Stimulated activated CD4-positive, alpha-beta T cell treated with anti-CD3 and anti-CD28 coated beads, Interleukin-15, amount 100 ng/mL, for 1 hour (primary cell): ENCODE results near the gene PIGP.
A peak's percentile ranks its signal among the peaks of the same experiment; 100 is the strongest.
"Not testable (repeated sequence)": the region's sequence is repeated elsewhere in the genome, so short reads cannot be mapped to it uniquely, and the experiment has no call there.

ENCODE experiments used
- DNase-seq, 2 donors: peaks; one replicate each; pipeline ENCODE4 v3.0.0-alpha.2; 2020; ENCODE audit warnings: low read depth in 1 of 2, low spot score in 1 of 2

PIGP gene

GRCh38 chr21:37072988-37073416 is at the start of gene PIGP, which contains the start of gene TTC3:
Gene PIGP, minus strand, starts transcription at chr21:37073071. Its CDS starts 556 bp downstream, at chr21:37072515.
Gene TTC3, plus strand, starts transcription at chr21:37073254. Its CDS starts 14,004 bp downstream, at chr21:37087258.
- DNase-seq = peak; percentile 96 to 98

- no peak for DNase-seq
Observed at GRCh38 chr21:37119421-37120218, 46.7 kb upstream of the PIGP start.

GRCh38 chr21:37118187-37118826 is 45.4 kb upstream of the PIGP start:
- DNase-seq = no peak

GRCh38 chr21:37117204-37117603 is 44.3 kb upstream of the PIGP start:
- no peak for DNase-seq

GRCh38 chr21:37116459-37116858 is 43.6 kb upstream of the PIGP start:
- DNase-seq = not testable (repeated sequence)

GRCh38 chr21:37114301-37114700 is 41.4 kb upstream of the PIGP start:
- DNase-seq = not testable (repeated sequence)

GRCh38 chr21:37111029-37111428 is 38.2 kb upstream of the PIGP start:
- DNase-seq = not testable (repeated sequence)

- no peak for DNase-seq
Observed at GRCh38 chr21:37106998-37107397, 34.1 kb upstream of the PIGP start.

GRCh38 chr21:37102746-37103145 is 29.9 kb upstream of the PIGP start:
- not testable (repeated sequence) for DNase-seq

GRCh38 chr21:37101384-37101783 is 28.5 kb upstream of the PIGP start:
- DNase-seq = no peak

- DNase-seq = no peak
Observed at GRCh38 chr21:37100316-37100715, 27.4 kb upstream of the PIGP start.

GRCh38 chr21:37098751-37099150 is 25.9 kb upstream of the PIGP start:
- DNase-seq = no peak

- DNase-seq = no peak
Observed at GRCh38 chr21:37095821-37096220, 22.9 kb upstream of the PIGP start.

- no peak for DNase-seq
Observed at GRCh38 chr21:37093977-37094376, 21.1 kb upstream of the PIGP start.

- DNase-seq = no peak
Observed at GRCh38 chr21:37088186-37088735, 15.4 kb upstream of the PIGP start.

- DNase-seq = no peak
Observed at GRCh38 chr21:37087188-37087587, 14.3 kb upstream of the PIGP start.

GRCh38 chr21:37085726-37086125 is 12.9 kb upstream of the PIGP start:
- no peak for DNase-seq

- DNase-seq = no peak
Observed at GRCh38 chr21:37082856-37083528, 10.1 kb upstream of the PIGP start.

- no peak for DNase-seq
Observed at GRCh38 chr21:37082375-37082774, 9.5 kb upstream of the PIGP start.

- DNase-seq = no peak
Observed at GRCh38 chr21:37079211-37079824, 6.4 kb upstream of the PIGP start.

- no peak for DNase-seq
Observed at GRCh38 chr21:37077403-37077802, 4.5 kb upstream of the PIGP start.
